ENCODE data around the gene FURIN.

DNA sequence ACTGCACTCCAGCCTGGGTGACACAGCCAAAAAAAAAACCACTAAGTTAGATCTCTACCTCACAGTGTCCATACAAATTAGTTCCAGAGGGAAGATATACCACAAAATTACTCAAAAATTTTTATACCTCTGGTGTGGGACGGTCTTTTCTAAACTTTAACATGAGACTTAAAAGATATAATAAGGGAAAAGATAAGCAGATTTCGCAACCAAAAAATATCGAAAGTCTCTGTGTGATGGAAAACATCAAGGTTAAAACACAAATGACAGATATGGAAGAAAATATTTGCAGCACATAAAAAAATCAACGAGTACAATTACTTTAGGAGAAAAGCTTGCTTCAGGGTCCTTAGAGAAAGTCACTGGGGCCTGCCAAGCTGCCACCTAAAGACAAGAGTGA is 53.5 kb downstream of the FURIN start:
- TF ChIP-seq ZNF274 (IDR thresholded peaks at IDR 0.05; ENCODE audit: low read depth, low read length), result no peak
- no peak for TF ChIP-seq YY1 (IDR thresholded peaks at IDR 0.05; ENCODE audit: insufficient read depth, insufficient read length)
- TF ChIP-seq SUZ12 (IDR thresholded peaks at IDR 0.05; ENCODE audit: extremely low read depth, insufficient read depth, insufficient read length), result no peak

All from NT2/D1 (cell line).